Glutamatergic neuron (in vitro differentiated cells): ENCODE data around the gene WT1. TPM values are rescaled to one million over a fixed set of nuclear protein-coding genes. Genes with fewer than 3 reads are reported as not detected.

Source experiments
- DNase-seq: peaks from one replicate; pipeline ENCODE4 v3.0.0; 2022
- H3K27ac Mint-ChIP-seq: one replicate; pipeline ENCODE4 v1.8.0; 2020; ENCODE audit warnings: mild to moderate bottlenecking, mixed read lengths, inconsistent platforms; ENCODE audit not compliant: unreplicated experiment
- H3K27me3 Mint-ChIP-seq: one replicate; pipeline ENCODE4 v1.8.0; 2020; ENCODE audit warnings: mild to moderate bottlenecking, moderate library complexity, mixed read lengths, inconsistent platforms; ENCODE audit not compliant: unreplicated experiment
- H3K36me3 Mint-ChIP-seq: one replicate; pipeline ENCODE4 v1.8.0; 2020; ENCODE audit warnings: mild to moderate bottlenecking, mixed read lengths, inconsistent platforms; ENCODE audit not compliant: unreplicated experiment
- H3K4me1 Mint-ChIP-seq: one replicate; pipeline ENCODE4 v1.8.0; 2020; ENCODE audit warnings: mild to moderate bottlenecking, low read depth, mixed read lengths, inconsistent platforms; ENCODE audit not compliant: unreplicated experiment
- H3K4me3 Mint-ChIP-seq: one replicate; pipeline ENCODE4 v1.8.0; 2020; ENCODE audit warnings: mild to moderate bottlenecking, mixed read lengths, inconsistent platforms; ENCODE audit not compliant: unreplicated experiment
- H3K9me3 Mint-ChIP-seq: one replicate; pipeline ENCODE4 v1.8.0; 2020; ENCODE audit warnings: mild to moderate bottlenecking, moderate library complexity, mixed read lengths, inconsistent platforms; ENCODE audit not compliant: unreplicated experiment
- CTCF ChIP-seq: fragments of 200-600 bp; sonication (generic); IDR thresholded peaks from one replicate; pipeline ENCODE4 v1.5.0; 2021; ENCODE audit not compliant: partially characterized antibody, unreplicated experiment
- total RNA-seq: library from RNA; stranded (reverse); fragmentation: NEBNext Ultra II Directional; extraction: Animal tissue kit (Norgen Biotek cat#: 25700); gene quantifications from one replicate; pipeline ENCODE4 v1.2.1, GENCODE V29; 2021; ENCODE audit not compliant: unreplicated experiment

The WT1 gene
- total RNA-seq, 1 donor from 2014 or later: not detected

GRCh38 chr11:32426192-32426591 is 9.1 kb downstream of the WT1 start:
- no peak for TF ChIP-seq CTCF
- H3K27ac Mint-ChIP-seq: no peak overlapping the region
- DNase-seq: peak; percentile 20
- peaks cover 31% of the 10 kb centered on the region for H3K27me3 Mint-ChIP-seq
- peaks cover 4% of the 10 kb centered on the region for H3K4me1 Mint-ChIP-seq
- H3K9me3 Mint-ChIP-seq: peaks cover 7% of the 10 kb centered on the region
- peak overlapping the region; percentile 85 for H3K4me3 Mint-ChIP-seq
- H3K36me3 Mint-ChIP-seq: no peaks in the 10 kb centered on the region

GRCh38 chr11:32425761-32426160 is 9.6 kb downstream of the WT1 start:
- TF ChIP-seq CTCF: no peak
- Mint-ChIP-seq H3K4me1 (peaks cover 4% of the 10 kb centered on the region), H3K27me3 (peaks cover 28% of the 10 kb centered on the region), H3K9me3 (peaks cover 7% of the 10 kb centered on the region), H3K27ac (no peak overlapping the region), H3K36me3 (no peaks in the 10 kb centered on the region), H3K4me3 (peak overlapping the region; percentile 85)
- DNase-seq: no peak

GRCh38 chr11:32422545-32422944 is 12.8 kb downstream of the WT1 start:
- no peaks in the 10 kb centered on the region for H3K36me3 Mint-ChIP-seq
- no peak for DNase-seq
- H3K9me3 Mint-ChIP-seq: peaks cover 4% of the 10 kb centered on the region
- TF ChIP-seq CTCF: no peak
- no peak overlapping the region for H3K4me3 Mint-ChIP-seq
- H3K4me1 Mint-ChIP-seq: peaks cover 2% of the 10 kb centered on the region
- no peak overlapping the region for H3K27ac Mint-ChIP-seq
- peaks cover 11% of the 10 kb centered on the region for H3K27me3 Mint-ChIP-seq

- Mint-ChIP-seq H3K9me3 (peaks cover 4% of the 10 kb centered on the region), H3K36me3 (no peaks in the 10 kb centered on the region), H3K27ac (no peak overlapping the region), H3K4me3 (no peak overlapping the region), H3K27me3 (peaks cover 11% of the 10 kb centered on the region), H3K4me1 (peaks cover 2% of the 10 kb centered on the region)
- no peak for DNase-seq
- no peak for TF ChIP-seq CTCF
Observed at GRCh38 chr11:32421992-32422391, 13.3 kb downstream of the WT1 start.

GRCh38 chr11:32420937-32421901 is 14.1 kb downstream of the WT1 start:
- Mint-ChIP-seq H3K4me3 (no peak overlapping the region), H3K27me3 (peaks cover 6% of the 10 kb centered on the region)
- DNase-seq: no peak

More at GRCh38 chr11:32420937-32421901, 14.1 kb downstream of the WT1 start:
- no peak overlapping the region for H3K27ac Mint-ChIP-seq
- TF ChIP-seq CTCF: no peak
- no peaks in the 10 kb centered on the region for H3K36me3 Mint-ChIP-seq
- H3K4me1 Mint-ChIP-seq: no peaks in the 10 kb centered on the region
- peaks cover 2% of the 10 kb centered on the region for H3K9me3 Mint-ChIP-seq
